ENCODE measurements around the gene IGSF21. TPM values are rescaled to one million over a fixed set of nuclear protein-coding genes. Genes with fewer than 3 reads are reported as not detected.

Gene IGSF21
- total and polyA plus RNA-seq, 10 of the 15 experiments (the other 5 are each of a cell fraction or from before 2014, with no cell fraction given) = 0.03 to 0.49 TPM; not detected in 8

GRCh38 chr1:18188820-18189517 is 81.4 kb downstream of the IGSF21 start:
- no peaks in the 10 kb centered on the region for H3K4me1 ChIP-seq (ENCODE audit: control insufficient read depth, insufficient read depth, low read length)
- ChIA-PET POLR2A (no interaction called here), SMC1A (ENCODE audit: uncharacterized antibody, unreplicated experiment) (no interaction called here), CTCF (no interaction called here), RAD21 (ENCODE audit: unreplicated experiment) (no interaction called here)
- no peaks in the 10 kb centered on the region for H3K36me3 ChIP-seq (ENCODE audit: control insufficient read depth in 2 of 2, insufficient read depth in 2 of 2, low read length in 1 of 2)
- H3K27ac ChIP-seq (ENCODE audit: control insufficient read depth, insufficient read depth) = no peak overlapping the region
- ATAC-seq (no peak), FAIRE-seq (no peak), DNase-seq (ENCODE audit: low read depth, low spot score) (no peak)
- H3K4me3 ChIP-seq = no peak overlapping the region
- no peak overlapping the region for H2AFZ ChIP-seq (ENCODE audit: control insufficient read depth, low read depth, low read length)
- no peaks in the 10 kb centered on the region for H3K79me2 ChIP-seq (ENCODE audit: control insufficient read depth, insufficient read depth, low read length)
- no peak for TF ChIP-seq RFX5 (IDR thresholded peaks at IDR 0.05; ENCODE audit: low read depth, low read length)
- TF ChIP-seq SMC3 (IDR thresholded peaks at IDR 0.05; ENCODE audit: borderline replicate concordance, low read length) = no peak
- TF ChIP-seq TCF7 (IDR thresholded peaks at IDR 0.05; ENCODE audit: borderline replicate concordance) = no peak
- TF ChIP-seq E2F4 (IDR thresholded peaks at IDR 0.05; ENCODE audit: low read depth, low read length) = no peak
- TF ChIP-seq DPF2 (IDR thresholded peaks at IDR 0.05) = no peak
- intact Hi-C loops (cut with micrococcal nuclease; ENCODE audit: unreplicated experiment) = no loop called here
- in situ Hi-C loops (cut with MboI) = no loop called here
- no TSS peak for BruUV-seq (replicated peaks)
- H3K4me2 ChIP-seq (ENCODE audit: control insufficient read depth, insufficient read depth) = no peak overlapping the region
- no peak overlapping the region for H3K9ac ChIP-seq (ENCODE audit: control insufficient read depth, insufficient read depth, low read length)
- 0 out of 4 replicates have a peak, but pooled peaks cover 0 to 1% of the 10 kb centered on the region in 2 experiments for H3K27me3 ChIP-seq (replicated peaks in 1 of 2; ENCODE audit: control insufficient read depth in 2 of 2, insufficient read depth in 2 of 2, low read length in 1 of 2)
- no peaks in the 10 kb centered on the region for H3K9me3 ChIP-seq (replicated peaks; ENCODE audit: control insufficient read depth, insufficient read depth, low read length)
- WGBS (ENCODE audit: insufficient coverage, insufficient replicate concordance, low lambda C conversion rate, missing lambda C conversion rate) = 18% methylated on average over 9 of the region's 9 CpGs
- no peaks in the 10 kb centered on the region; the same call in 1 of the 2 replicates for H4K20me1 ChIP-seq (ENCODE audit: control insufficient read depth, insufficient read depth)

GRCh38 chr1:18190598-18190997 is 83.0 kb downstream of the IGSF21 start:
- CTCF ChIA-PET = no interaction called here
- ATAC-seq = no peak
- TF ChIP-seq LARP7 (IDR thresholded peaks at IDR 0.05) (no peak), SRF (IDR thresholded peaks at IDR 0.05; ENCODE audit: low read depth in 2 of 2, low read length in 2 of 2) (no peak), SIN3A (IDR thresholded peaks at IDR 0.05; ENCODE audit: low read depth, low read length) (no peak), JUND (IDR thresholded peaks at IDR 0.05; ENCODE audit: low read depth, low read length) (no peak), MAX (IDR thresholded peaks at IDR 0.05; ENCODE audit: low read depth, low read length) (no peak), NR2C1 (IDR thresholded peaks at IDR 0.05) (no peak), IRF4 (IDR thresholded peaks at IDR 0.05; ENCODE audit: low read depth, low read length) (no peak), HCFC1 (IDR thresholded peaks at IDR 0.05; ENCODE audit: low read length) (no peak), ZNF217 (IDR thresholded peaks at IDR 0.05) (no peak), IRF3 (IDR thresholded peaks at IDR 0.05) (no peak), STAT3 (IDR thresholded peaks at IDR 0.05; ENCODE audit: low read depth, low read length) (no peak)
- in situ Hi-C loops (cut with MboI) = no loop called here
- no peak overlapping the region for H3K4me2 ChIP-seq (ENCODE audit: control insufficient read depth, insufficient read depth)
- H4K20me1 ChIP-seq (ENCODE audit: control insufficient read depth, insufficient read depth) = no peaks in the 10 kb centered on the region
- BruUV-seq (replicated peaks) = no TSS peak
- SMC1A ChIA-PET (ENCODE audit: uncharacterized antibody, unreplicated experiment) = no interaction called here
- H3K79me2 ChIP-seq (ENCODE audit: control insufficient read depth, insufficient read depth, low read length) = no peaks in the 10 kb centered on the region
- no peak overlapping the region for H3K4me3 ChIP-seq
- H3K36me3 ChIP-seq (ENCODE audit: control insufficient read depth in 2 of 2, insufficient read depth in 2 of 2, low read length in 1 of 2) = no peaks in the 10 kb centered on the region
- no peaks in the 10 kb centered on the region; the same call in 2 of the 3 replicates for H3K9me3 ChIP-seq (replicated peaks; ENCODE audit: control insufficient read depth, insufficient read depth, low read length)
- 0 out of 4 replicates have a peak, but pooled peaks cover 0 to 1% of the 10 kb centered on the region in 2 experiments for H3K27me3 ChIP-seq (replicated peaks in 1 of 2; ENCODE audit: control insufficient read depth in 2 of 2, insufficient read depth in 2 of 2, low read length in 1 of 2)
- WGBS (ENCODE audit: insufficient coverage, insufficient replicate concordance, low lambda C conversion rate, missing lambda C conversion rate) = 6% methylated on average over 7 of the region's 7 CpGs
- no peak overlapping the region for H2AFZ ChIP-seq (ENCODE audit: control insufficient read depth, low read depth, low read length)
- intact Hi-C loops (cut with micrococcal nuclease; ENCODE audit: unreplicated experiment) = no loop called here
- no peak for FAIRE-seq
- H3K4me1 ChIP-seq (ENCODE audit: control insufficient read depth, insufficient read depth, low read length) = no peaks in the 10 kb centered on the region
- POLR2A ChIA-PET = no interaction called here
- H3K9ac ChIP-seq (ENCODE audit: control insufficient read depth, insufficient read depth, low read length) = no peak overlapping the region
- no peak for DNase-seq (ENCODE audit: low read depth, low spot score)
- H3K27ac ChIP-seq (ENCODE audit: control insufficient read depth, insufficient read depth) = no peak overlapping the region
- RAD21 ChIA-PET (ENCODE audit: unreplicated experiment) = no interaction called here

Measured in GM12878 (cell line).